ENCODE results near the gene USP40.

The USP40 gene

DNA sequence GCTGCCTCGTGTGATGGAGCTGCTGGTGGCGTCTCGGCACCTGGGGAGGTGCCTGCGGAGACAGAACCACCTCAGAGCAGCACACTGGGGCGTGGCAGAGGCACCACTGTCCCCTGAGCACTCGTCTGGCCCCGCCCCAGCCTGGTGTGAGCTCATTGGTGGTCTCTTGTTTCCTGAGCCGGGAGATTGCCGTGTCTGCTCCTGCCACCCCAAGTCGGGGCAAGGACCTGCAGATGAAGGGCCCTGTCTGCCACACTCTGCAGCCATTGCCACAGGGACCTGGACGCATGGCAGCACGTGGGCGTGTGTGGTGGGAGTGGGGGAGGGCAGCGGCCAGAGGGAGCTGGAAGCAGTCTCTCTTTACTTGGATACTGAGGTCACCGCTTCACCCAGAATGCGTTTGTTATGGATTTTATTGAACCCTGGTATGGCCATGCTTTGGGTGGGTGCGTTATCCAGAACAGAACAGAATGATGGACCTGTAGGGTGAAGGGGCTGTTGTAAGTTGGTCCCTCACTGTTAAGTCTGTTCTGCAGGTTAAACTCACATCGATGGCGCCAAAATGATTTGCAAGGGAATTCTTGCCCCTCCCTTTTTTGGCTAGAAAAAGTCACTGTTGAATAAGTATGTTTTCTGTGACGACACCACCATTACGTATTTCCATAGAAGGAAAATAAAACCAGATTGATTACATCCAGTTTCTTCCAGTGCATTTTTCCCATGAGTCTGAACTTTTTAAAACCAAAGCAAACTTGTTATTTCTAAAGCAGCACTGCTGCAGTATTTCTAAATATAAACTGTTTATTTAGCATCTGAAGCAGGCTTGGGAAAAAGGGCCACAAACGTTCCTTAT lies 92.0 kb downstream of the USP40 start:
- peak; percentile 20 for DNase-seq

DNA sequence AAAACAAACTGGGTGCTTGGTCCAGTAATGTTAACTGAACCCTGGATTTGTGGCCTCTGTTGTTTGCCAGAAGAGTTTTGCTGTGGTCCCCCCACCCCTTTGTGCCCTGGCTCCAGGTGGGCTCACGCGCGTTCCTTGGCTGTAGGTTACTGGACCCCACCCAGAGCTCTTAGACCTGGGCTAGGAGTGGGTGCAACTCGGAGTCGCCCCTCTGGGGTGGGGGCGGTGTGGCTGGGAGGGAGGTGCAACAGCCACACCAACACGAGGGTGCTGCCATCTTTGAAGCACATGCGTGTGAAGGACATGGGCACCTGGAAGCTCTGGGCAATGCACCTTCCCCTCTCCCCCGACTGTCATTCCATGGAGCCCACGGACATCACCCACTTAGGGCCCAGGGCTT lies 92.7 kb downstream of the USP40 start:
- DNase-seq: no peak

DNA sequence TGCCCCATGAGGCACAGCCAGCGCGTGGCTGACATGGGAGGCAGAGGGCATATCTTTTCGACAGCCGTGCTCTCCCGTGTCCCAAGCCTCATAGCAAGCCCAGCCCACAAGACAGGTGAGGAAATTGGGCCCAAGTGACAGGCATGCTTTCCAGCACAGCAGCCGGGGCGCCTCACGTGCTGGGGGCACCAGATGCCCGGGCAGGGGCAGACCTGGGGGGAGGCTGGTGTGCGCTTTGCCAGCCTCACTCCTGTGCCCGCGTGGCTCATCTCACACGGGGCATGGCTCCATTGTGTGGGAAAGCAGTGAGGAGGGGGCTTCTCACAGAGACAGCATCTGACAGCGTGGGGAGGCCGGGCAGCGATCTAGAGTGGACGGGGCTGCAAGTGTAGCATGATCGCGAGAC lies 93.2 kb downstream of the USP40 start:
- no peak for DNase-seq

DNA sequence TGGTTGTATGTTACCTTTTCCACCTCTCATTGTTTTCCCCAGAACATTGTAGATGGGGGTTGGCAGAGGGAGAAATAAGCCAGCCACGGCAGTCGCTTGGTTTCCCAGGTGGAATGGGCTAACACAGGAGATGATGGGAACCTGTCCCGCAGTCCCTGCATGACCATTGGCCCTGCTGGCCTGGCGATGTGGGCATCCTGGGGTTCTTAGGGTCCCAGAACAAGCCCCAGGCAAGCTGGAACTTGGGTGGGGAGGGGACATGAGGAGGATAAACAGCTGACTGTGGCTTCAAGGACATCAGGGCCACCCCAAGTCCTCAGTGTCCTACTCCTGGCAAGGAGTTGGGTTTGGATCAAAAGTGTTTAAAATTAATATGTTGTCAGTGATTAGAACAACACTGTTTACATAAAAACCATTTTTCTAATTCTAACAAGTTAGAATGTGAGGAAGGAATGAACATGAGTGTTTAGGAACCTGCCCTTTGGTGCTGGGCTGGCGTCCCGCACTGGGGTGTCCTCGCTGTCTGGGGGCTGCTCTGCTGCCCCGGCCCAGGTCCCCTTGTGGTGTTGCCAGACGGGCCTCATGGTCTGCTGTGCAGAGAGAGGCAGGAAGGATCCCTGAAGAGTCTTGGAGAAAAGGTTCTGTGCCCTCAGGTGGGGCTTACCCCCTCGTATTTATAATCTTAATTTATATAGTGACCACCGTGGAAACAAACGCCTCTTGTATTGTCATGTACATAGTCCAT lies 95.1 kb downstream of the USP40 start:
- DNase-seq: no peak

DNA sequence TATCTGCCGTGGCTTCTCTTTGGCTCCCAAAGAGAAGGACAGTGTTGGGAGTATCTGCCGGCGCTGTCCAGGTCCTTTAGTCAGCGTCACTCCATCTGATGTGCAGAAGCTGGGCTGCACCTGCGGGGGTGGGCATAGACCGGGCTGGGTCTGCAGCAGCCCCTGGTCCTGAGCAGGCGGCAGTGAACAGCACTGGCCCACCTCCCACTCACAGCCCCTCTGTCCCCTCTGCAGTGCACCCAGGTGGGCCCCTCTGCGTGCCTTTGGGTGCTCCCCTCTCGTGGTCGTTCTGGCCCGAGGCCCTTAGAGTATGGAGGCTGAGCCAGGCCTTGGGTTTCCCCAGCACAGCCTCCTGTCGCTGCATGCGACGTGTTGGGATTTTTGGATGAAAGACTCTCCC lies 95.7 kb downstream of the USP40 start:
- DNase-seq: no peak

DNA sequence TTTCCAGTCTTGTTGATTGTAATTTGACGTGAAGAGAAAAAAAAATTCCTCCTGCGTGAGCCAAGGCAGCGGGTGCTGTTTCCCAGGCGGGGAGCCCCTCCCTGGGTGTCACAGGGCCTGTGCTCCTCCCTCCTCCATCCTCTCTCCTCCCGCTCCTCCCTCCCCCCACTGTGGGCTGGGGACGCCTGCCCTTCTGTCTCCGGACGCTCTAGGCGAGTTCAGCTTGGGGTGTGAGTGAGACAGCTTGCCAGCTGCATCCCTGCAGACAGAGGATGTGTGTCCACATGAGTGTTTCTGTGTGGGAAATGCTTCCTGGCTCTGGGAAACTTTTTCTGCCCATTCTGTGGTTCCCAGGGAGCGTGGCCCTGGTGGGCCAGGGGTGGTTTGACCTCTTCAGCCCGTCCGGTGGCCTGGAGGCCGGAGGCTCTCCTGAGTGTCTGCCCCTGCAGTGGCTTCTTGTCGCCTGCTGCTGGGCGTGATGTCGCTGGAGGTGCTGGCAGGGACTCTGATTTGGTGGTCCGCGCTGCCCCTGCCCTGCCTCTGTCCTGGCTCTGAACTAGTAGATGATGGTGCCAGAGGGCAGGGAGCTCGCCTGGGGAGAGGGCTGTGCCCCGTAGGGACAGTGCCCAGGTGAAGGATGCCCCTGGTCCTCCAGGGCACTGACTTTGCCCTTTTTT lies 96.4 kb downstream of the USP40 start:
- no peak for DNase-seq

DNA sequence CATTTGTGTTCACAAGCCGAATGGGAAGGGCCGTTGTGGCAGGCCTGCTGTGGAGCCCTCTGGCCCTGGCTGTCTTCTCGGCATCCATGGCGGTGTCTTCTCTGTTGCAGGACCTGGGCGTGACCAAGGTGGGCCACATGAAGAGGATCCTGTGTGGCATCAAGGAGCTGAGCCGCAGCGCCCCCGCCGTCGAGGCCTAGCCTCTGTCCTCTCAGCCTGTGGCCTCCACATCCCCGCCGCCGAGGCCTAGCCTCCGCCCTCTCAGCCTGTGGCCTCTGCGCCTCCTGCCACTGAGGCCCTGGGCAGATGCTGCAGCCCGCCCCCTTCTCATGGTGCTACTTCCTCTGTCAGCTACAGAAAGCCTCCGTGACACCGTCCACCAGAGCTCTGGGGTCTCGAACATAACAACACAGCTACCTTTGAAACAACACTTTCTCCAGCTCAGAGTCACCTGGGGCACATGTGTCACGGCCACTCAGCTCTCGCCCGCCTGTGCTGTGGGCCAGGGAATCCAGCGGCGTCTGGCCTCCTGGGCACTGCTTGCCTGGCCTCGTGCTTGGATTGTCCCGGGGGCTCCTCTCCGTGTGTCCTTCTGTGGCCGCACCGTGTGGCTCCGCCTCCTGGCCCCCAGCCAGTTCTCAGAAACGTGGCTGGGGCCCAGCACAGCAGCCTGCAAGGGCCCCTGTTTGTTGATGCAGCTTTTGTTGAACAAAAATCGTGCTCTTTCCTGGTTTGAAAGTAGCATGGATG lies 97.1 kb downstream of the USP40 start:
- DNase-seq: no peak

DNA sequence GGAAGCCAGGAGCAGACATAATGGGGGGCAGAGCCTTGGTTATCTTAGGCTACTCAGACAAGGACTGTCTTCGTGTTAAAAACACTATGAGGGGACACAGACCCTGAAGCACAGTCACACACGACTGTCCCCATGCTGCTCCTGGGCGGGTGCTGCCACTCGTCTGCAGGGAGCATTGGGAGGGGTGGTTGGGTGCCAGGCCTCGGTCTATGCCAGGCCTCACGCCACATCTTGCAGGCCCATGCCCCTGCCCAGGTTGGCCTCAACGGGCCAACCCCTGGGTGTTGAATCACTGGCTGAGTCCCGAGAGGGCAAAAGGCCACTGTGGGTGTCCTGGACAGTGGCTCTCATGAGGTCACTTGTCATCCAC lies 97.9 kb downstream of the USP40 start:
- no peak for DNase-seq

DNA sequence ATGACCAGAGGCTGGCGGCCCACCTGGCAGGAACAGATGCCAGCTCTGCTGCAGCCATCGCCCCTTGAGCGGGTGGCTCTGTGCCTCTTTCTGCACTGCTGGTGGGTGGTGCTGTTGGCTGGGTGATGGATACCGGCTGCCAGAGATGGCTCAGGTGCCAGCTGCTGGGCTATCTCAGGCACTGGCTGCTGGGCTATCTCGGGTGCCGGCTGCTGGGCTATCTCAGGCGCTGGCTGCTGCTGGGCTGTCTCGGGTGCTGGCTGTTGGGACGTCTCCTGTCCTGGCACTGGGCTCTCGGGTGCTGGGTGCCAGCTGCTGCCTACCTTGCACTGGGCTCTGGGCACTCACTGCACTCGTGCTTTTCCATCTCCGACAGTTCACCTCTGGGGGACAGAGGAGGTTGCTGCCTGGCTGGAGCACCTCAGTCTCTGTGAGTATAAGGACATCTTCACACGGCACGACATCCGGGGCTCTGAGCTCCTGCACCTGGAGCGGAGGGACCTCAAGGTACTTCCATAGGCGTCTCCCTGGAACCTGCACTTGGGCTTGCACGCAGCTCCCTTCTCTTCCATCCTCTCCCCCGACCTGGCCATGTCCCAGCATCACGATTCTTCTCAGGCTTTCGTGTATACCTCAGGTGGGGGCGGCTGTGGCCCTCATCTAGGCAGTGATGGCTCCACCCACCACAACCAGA lies 98.4 kb downstream of the USP40 start:
- no peak for DNase-seq

DNA sequence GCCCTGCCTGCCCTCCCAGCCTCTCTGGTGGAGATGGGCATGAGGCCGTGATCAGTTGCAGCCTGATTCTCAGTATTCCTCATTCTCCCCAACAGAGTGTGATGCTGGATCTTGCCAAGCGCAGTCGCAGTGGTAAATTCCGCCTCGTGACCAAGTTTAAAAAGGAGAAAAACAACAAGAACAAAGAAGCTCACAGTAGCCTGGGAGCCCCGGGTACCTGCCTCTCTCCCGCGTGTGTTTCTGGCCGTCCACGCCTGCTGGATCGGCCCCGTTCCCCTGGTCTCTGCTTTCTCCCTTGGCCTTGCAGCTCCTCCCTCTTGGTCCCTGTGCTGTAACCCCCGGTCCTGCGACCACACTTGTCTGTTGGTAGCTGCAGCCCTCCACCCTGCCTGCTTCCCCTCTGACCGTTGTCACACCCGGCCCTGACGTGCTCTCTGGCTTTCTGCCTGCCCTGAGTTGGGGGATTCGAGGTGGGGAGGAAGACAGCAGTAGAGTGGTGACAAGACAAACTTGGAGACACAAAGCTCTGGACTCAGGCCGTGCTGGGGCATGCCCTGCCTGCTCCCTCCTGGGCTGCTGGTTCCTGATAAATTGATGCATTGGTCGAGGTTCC lies 99.5 kb downstream of the USP40 start:
- DNase-seq: no peak

DNA sequence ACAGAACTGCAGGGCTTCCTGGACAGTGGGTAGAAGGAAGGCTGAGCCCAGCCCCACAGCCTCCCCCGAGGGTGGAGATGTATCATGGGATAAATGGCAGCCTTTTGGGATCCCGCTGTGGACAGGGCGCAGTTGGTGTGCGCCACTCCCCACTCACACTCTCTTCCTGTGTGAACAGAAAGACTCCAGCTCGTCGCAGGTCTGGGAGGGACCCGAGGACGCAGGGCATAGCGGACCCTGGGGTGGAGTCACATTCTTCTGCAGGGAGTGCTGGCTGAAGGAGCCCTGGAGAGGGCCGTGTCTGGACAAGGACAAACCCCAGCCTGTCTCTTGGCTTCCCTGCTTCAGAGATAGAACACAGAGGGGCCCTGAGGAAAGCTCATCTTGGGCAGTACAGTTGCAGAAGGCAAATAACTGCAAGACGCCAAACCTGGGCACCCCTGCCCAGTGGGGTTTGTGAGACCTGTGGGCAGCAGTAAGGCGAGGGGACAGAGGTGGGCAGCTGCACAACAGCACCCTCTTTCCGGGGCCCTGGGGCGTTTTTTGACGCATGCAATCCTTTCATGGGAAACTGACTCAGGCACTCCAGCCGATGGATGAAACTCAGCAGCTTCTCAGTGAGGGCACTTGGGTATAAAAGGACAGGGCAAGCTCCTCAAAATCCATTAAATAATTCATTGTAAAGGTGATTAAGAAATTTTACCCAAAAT lies 101.9 kb downstream of the USP40 start:
- DNase-seq: no peak

DNA sequence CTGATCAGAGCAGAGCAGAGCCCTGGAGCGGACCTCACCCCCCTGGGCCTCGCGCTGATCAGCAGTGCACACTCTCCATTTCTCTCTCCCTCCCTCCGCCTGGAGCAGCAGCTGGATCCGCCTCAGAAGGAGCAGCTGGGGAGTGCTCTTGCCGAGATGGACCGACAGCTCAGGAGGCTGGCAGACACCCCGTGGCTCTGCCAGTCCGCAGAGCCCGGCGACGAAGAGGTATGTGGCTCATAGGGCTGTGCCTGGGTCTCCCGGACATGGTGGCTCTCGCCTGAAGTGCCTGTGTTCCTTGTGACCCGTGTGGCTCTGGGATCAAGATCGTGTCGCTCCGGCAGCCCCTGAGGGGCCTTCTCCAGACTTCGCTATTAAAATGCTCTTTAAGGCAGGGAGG lies 102.5 kb downstream of the USP40 start:
- no peak for DNase-seq

DNA sequence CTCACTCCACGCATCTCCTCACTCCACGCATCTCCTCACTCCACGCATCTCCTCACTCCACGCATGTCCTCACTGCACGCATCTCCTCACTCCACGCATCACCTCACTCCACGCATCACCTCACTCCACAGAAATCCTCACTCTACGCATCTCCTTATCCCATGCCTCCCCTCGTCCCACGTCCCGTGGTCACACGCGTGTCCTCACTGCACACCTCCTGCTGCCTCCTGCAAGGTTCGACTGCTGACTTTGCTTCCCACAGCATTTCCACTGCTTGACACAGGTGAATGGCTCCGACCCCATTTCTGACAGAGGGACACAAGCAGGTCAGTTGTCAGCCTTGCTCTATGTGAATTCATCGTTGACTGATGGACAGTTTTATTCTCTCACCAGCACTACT lies 103.0 kb downstream of the USP40 start:
- no peak for DNase-seq

DNA sequence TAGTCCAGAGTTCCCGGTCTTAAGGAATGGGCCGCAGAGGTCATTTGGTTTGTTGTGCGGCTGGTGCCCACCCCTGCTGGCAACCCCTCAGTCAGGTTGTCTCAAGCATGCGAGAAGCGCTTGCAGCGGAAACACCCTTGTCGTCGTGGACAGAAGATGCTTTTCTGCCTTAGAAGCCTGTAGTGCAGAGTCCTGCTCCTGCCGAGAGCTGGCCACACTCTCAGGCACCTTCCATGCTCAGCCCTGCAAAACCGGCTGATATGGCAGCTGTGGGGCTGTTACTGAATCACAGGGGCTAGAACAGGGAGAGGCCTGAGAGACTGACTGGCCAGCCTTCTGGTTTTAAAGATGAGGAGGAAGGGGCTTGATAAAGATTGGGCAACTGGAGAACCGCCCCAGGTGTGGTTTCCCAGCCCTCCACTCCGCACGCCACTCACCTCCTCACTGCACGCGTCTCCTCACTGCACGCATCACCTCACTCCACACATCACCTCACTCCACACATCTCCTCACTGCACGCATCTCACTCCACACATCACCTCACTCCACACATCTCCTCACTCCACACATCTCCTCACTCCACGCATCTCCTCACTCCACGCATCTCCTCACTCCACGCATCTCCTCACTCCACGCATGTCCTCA lies 103.6 kb downstream of the USP40 start:
- no peak for DNase-seq

DNA sequence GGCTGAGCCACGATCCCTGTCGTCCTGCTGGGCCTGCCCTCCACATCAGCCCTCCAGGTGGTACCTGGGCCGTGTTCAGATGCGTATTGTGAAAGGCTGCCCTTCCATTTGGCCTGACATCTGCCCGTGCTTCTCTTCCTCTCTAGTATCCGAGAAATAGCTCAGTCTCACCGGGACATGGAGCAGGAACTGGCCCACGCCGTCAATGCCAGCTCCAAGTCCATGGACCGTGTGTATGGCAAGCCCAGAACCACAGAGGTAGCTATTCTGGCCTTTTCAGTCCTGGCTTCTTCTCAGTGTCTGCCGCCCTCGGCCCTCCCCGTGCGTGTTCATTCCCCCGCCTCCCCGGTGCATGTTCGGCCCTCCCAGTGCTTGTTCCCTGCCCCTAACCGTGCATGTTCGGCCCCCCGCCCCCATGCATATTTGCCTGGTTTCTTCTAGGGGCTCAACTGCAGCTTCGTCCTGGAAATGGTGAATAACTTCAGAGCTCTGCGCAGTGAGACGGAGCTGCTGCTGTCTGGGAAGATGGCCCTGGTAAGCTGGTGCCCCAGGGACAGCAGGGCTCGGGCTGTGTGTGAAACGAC lies 104.3 kb downstream of the USP40 start:
- DNase-seq: no peak

DNA sequence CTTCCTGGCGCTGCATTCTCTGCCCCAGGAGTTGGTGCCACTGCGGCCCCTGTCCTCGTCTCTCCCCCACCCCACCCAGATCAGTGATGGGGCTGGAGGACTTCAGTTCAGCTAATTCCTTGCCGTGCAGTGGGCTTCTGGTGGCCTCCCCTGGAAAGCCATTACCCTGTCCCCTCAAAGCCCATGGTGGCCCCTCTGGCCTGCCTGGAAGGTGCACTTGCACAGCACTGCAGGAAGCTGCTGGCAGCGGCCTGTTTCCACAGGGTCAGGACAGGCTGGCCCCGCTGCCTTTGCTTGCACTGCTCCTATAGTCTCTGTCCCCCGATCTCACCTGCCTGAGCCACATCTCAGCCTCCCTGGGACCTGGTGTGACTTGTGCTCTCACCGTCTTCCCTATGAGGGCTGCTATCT lies 105.1 kb downstream of the USP40 start:
- no peak for DNase-seq

DNA sequence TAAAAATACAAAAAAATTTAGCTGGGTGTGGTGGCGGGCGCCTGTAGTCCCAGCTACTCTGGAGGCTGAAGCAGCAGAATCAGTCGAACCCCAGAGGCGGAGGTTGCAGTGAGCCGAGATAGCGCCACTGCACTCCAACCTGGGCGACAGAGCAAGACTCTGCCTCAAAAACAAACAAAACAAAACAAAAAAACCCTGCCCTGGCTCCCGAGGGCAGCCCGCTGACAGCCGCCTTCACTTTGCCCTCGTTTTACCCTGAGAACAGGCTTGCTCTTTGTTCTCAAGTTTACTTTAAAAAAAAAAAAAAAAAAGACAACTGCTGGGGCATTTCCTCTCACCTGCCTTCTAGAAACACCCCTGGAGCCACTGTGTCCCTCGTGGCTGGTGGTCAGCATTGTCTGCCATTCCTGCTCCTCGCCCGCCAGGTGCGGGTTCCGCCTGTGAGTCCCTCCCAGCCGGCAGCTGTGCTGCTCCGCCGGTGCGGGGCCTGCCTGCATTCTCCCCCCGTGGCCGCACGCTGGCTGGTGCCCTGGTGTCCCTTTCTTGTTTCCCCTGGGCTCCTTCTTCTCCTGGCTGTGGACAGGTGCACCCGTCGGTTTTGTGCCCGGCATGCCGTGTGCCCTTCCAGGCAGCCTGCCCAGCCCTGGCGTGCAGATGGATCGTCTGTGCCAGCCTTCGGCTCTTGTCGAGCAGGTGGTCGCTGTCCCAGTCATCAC lies 105.7 kb downstream of the USP40 start:
- DNase-seq: no peak

DNA sequence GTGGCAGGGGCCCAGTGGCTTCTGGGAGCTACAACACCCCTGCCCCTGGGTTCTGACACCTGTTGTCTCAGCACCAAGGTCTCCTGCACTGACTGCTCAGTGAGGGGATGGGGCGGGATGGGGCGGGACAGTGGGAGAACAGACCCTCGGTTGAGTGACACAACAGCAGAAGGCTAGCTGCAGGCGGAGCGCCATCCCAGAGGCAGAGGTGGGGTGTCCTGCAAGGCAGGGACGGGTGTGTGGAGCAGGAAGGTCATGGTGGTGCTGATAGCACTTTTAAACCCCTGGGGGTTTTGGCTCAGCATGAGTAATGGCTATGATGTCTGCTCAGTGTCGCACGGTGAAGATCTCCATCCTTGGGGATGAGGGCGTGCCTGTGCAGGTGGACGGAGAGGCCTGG lies 107.2 kb downstream of the USP40 start:
- DNase-seq: no peak

DNA sequence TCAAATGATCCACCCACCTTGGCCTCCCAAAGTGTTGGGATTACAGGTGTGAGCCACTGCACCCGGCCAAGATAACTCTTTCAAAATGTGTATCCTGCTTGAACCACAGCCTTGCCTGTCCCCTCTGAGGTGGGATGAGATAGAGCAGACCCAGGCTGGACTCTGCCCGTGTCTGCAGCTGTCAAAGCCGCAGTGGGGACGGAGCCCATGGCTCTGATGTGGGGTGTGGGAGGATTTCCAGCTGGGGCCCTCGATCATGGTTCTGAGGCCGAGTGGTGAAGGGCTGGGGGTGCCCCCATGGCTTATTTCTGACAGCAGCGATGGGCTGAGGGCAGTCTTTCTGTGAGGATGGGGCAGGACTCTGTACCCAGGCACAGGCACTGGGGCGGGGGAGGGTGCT lies 107.8 kb downstream of the USP40 start:
- DNase-seq: no peak

All from stimulated activated CD8-positive, alpha-beta memory T cell treated with anti-CD3 and anti-CD28 coated beads, Interleukin-4, amount 100 ng/mL, for 48 hours (primary cell).